H1 (cell line): Measurements from ENCODE around the gene CAPZA2. TPM values are rescaled to one million over a fixed set of nuclear protein-coding genes. Genes with fewer than 3 reads are reported as not detected.

Experiments used
- CTCF ChIA-PET: fragments of 300-600 bp; sonication (Branson Sonifier 250); formaldehyde crosslinking; loops from one replicate; lab custom pipeline; 2021; ENCODE audit not compliant: partially characterized antibody; lab: Charles Lee
- POLR2A ChIA-PET: fragments of 300-600 bp; sonication (Branson Sonifier 250); formaldehyde crosslinking; loops from one replicate; lab custom pipeline; 2021; ENCODE audit warnings: inconsistent platforms; ENCODE audit not compliant: partially characterized antibody; lab: Charles Lee
- DNase-seq, 2 experiments: peaks; one replicate each; pipeline versions ENCODE4 v3.0.0 to v3.0.0-alpha.2; 2010 to 2022; ENCODE audit warnings: low spot score in 2 of 2, low read depth in 1 of 2, mixed read lengths in 1 of 2
- FAIRE-seq: peaks from 2 replicates; lab custom pipeline; 2011; peaks lifted over from hg19 to GRCh38; lab: Jason Lieb, UNC
- H2AFZ ChIP-seq: 2 replicates; pipeline ENCODE4 v1.8.1; 2012; ENCODE audit warnings: low read length, inconsistent platforms
- H2AK5ac ChIP-seq: 2 replicates; pipeline ENCODE4 v1.6.1; 2013; ENCODE audit warnings: low read depth, low read length
- H2BK120ac ChIP-seq: replicated peaks from 2 replicates; pipeline ENCODE3; 2013; ENCODE audit warnings: low read depth, low read length, inconsistent platforms
- H2BK12ac ChIP-seq: 2 replicates; pipeline ENCODE4 v1.6.1; 2013; ENCODE audit warnings: low read depth, low read length
- H2BK15ac ChIP-seq: 2 replicates; pipeline ENCODE4 v1.6.1; 2013; ENCODE audit warnings: low read length
- H2BK20ac ChIP-seq: 2 replicates; pipeline ENCODE4 v1.6.1; 2013; ENCODE audit warnings: low read length
- H2BK5ac ChIP-seq: 2 replicates; pipeline ENCODE4 v1.6.1; 2013; ENCODE audit warnings: low read depth, low read length
- H3K14ac ChIP-seq: 2 replicates; pipeline ENCODE4 v1.6.1; 2013; ENCODE audit warnings: inconsistent platforms; ENCODE audit not compliant: insufficient read length
- H3K18ac ChIP-seq: 2 replicates; pipeline ENCODE4 v1.6.1; 2013; ENCODE audit warnings: low read length; ENCODE audit errors: extremely low read depth
- H3K23ac ChIP-seq: 2 replicates; pipeline ENCODE4 v1.6.1; 2013; ENCODE audit warnings: inconsistent platforms; ENCODE audit not compliant: insufficient read length
- H3K23me2 ChIP-seq: 2 replicates; pipeline ENCODE4 v1.6.1; 2013; ENCODE audit warnings: low read depth, low read length
- H3K27ac ChIP-seq: 2 replicates; pipeline ENCODE4 v1.6.1; 2011; ENCODE audit warnings: low read depth, low read length, inconsistent platforms
- H3K27me3 ChIP-seq, 4 experiments: replicated peaks in 1 of 4; 1 replicate in 1 of 4; 2 replicates in 3 of 4; pipeline versions ENCODE4 v1.6.1 to v1.8.1; 2011 to 2013; ENCODE audit warnings: low read length in 3 of 4, mild to moderate bottlenecking in 3 of 4, inconsistent platforms in 2 of 4, mixed read lengths in 2 of 4, moderate library complexity in 1 of 4; ENCODE audit not compliant: control insufficient read depth in 3 of 4, insufficient read depth in 3 of 4; ENCODE audit errors: extremely low read depth in 1 of 4
- H3K36me3 ChIP-seq, 4 experiments: 2 replicates each; pipeline versions ENCODE4 v1.6.1 to v1.8.1; 2011 to 2013; ENCODE audit warnings: mild to moderate bottlenecking in 4 of 4, low read length in 3 of 4, moderate library complexity in 2 of 4, control low read depth in 1 of 4, inconsistent platforms in 1 of 4; ENCODE audit not compliant: insufficient read depth in 4 of 4, control insufficient read depth in 2 of 4
- H3K4ac ChIP-seq: replicated peaks from 2 replicates; pipeline ENCODE3; 2013; ENCODE audit warnings: low read length, low read depth, mixed read lengths, inconsistent platforms; ENCODE audit not compliant: insufficient read length
- H3K4me1 ChIP-seq, 4 experiments: replicated peaks in 1 of 4; 1 replicate in 1 of 4; 2 replicates in 3 of 4; pipeline versions ENCODE4 v1.6.1 to v1.8.1; 2011 to 2013; ENCODE audit warnings: low read length in 3 of 4, inconsistent platforms in 2 of 4, mixed read lengths in 1 of 4; ENCODE audit not compliant: insufficient read depth in 4 of 4, control insufficient read depth in 3 of 4
- H3K4me2 ChIP-seq, 2 experiments: 2 replicates each; pipeline versions ENCODE4 v1.6.1 to v1.8.1; 2011 to 2013; ENCODE audit warnings: low read depth in 2 of 2, low read length in 2 of 2, control low read depth in 1 of 2, inconsistent platforms in 1 of 2, mild to moderate bottlenecking in 1 of 2; ENCODE audit not compliant: insufficient read depth in 1 of 2
- H3K4me3 ChIP-seq, 4 experiments: fragments of 200-600, 300-600 bp in 1 of 4; sonication (generic), shearing (Covaris generic), sonication (Bioruptor Twin) in 1 of 4; 2 replicates each; pipeline versions ENCODE4 v1.5.1 to v1.8.1; 2011 to 2016; ENCODE audit warnings: low read length in 4 of 4, low read depth in 3 of 4, control low read depth in 2 of 4, inconsistent platforms in 2 of 4, mild to moderate bottlenecking in 2 of 4, mixed read lengths in 1 of 4, moderate library complexity in 1 of 4; ENCODE audit not compliant: insufficient read depth in 2 of 4; ENCODE audit errors: extremely low read depth in 1 of 4
- H3K56ac ChIP-seq: replicated peaks from 2 replicates; pipeline ENCODE3; 2013; ENCODE audit warnings: low read depth, mild to moderate bottlenecking, mixed read lengths, low read length, inconsistent platforms; ENCODE audit not compliant: insufficient read length
- H3K79me1 ChIP-seq: 2 replicates; pipeline ENCODE4 v1.6.1; 2013; ENCODE audit warnings: low read depth, low read length, control low read depth
- H3K79me2 ChIP-seq, 2 experiments: 2 replicates each; pipeline versions ENCODE4 v1.6.1 to v1.8.1; 2012 to 2013; ENCODE audit warnings: low read length in 2 of 2, mild to moderate bottlenecking in 2 of 2, inconsistent platforms in 1 of 2; ENCODE audit not compliant: insufficient read depth in 2 of 2, control insufficient read depth in 1 of 2
- H3K9ac ChIP-seq, 4 experiments: replicated peaks in 1 of 4; 1 replicate in 1 of 4; 2 replicates in 3 of 4; pipeline versions ENCODE4 v1.6.1 to v1.8.1; 2011 to 2013; ENCODE audit warnings: low read depth in 3 of 4, low read length in 3 of 4, control low read depth in 2 of 4, mild to moderate bottlenecking in 2 of 4, moderate library complexity in 2 of 4, inconsistent platforms in 1 of 4; ENCODE audit errors: extremely low read depth in 1 of 4
- H3K9me3 ChIP-seq, 2 experiments: 2 replicates each; pipeline versions ENCODE4 v1.6.1 to v1.8.1; 2012 to 2013; ENCODE audit warnings: mild to moderate bottlenecking in 2 of 2, moderate library complexity in 2 of 2, control low read depth in 1 of 2, inconsistent platforms in 1 of 2, low read depth in 1 of 2, low read length in 1 of 2, mixed read lengths in 1 of 2; ENCODE audit not compliant: insufficient read depth in 2 of 2
- H4K20me1 ChIP-seq, 2 experiments: replicated peaks in 1 of 2; 2 replicates each; pipeline versions ENCODE3 to v1.8.1; 2011 to 2013; ENCODE audit warnings: inconsistent platforms in 2 of 2, low read length in 2 of 2, mild to moderate bottlenecking in 1 of 2; ENCODE audit not compliant: insufficient read depth in 2 of 2, control insufficient read depth in 1 of 2
- H4K5ac ChIP-seq: 2 replicates; pipeline ENCODE4 v1.6.1; 2013; ENCODE audit warnings: low read length, low read depth, mixed read lengths, inconsistent platforms; ENCODE audit not compliant: insufficient read length
- H4K8ac ChIP-seq: 2 replicates; pipeline ENCODE4 v1.8.0; 2013; ENCODE audit warnings: mild to moderate bottlenecking, moderate library complexity, low read length, inconsistent platforms; ENCODE audit not compliant: insufficient read depth; ENCODE audit errors: extremely low read depth
- H4K91ac ChIP-seq: replicated peaks from 2 replicates; pipeline ENCODE3; 2013; ENCODE audit warnings: low read length, mixed read lengths, inconsistent platforms; ENCODE audit not compliant: insufficient read length
- BCL11A ChIP-seq, 2 experiments: IDR thresholded peaks; one replicate each; pipeline ENCODE4 v1.6.1; 2011; ENCODE audit warnings: low read depth in 2 of 2, low read length in 2 of 2, mild to moderate bottlenecking in 2 of 2
- CBX5 ChIP-seq: fragments of 300-800, 300-1000 bp; sonication (generic); IDR thresholded peaks from 2 replicates; pipeline ENCODE4 v1.7.1; 2016; ENCODE audit warnings: antibody characterized with exemption, low read length, low read depth
- CHD1 ChIP-seq: IDR thresholded peaks from 2 replicates; pipeline ENCODE4 v1.6.1; 2012; ENCODE audit warnings: low read depth, low read length, improper control_type of control experiment
- EP300 ChIP-seq, 2 experiments: IDR thresholded peaks; 1 replicate in 1 of 2; 2 replicates in 1 of 2; pipeline ENCODE4 v1.6.1; 2011 to 2012; ENCODE audit warnings: low read depth in 2 of 2, low read length in 2 of 2, mild to moderate bottlenecking in 2 of 2, borderline replicate concordance in 1 of 2, inconsistent platforms in 1 of 2, moderate library complexity in 1 of 2
- GABPA ChIP-seq: IDR thresholded peaks from 2 replicates; pipeline ENCODE4 v1.6.1; 2011; ENCODE audit warnings: mild to moderate bottlenecking, low read length, moderate library complexity, borderline replicate concordance; ENCODE audit not compliant: insufficient read depth
- NANOG ChIP-seq: IDR thresholded peaks from 2 replicates; pipeline ENCODE4 v1.6.1; 2011; ENCODE audit warnings: low read length, low read depth, mild to moderate bottlenecking, inconsistent platforms; ENCODE audit not compliant: insufficient read depth, poor library complexity, severe bottlenecking
- POU5F1 ChIP-seq: IDR thresholded peaks from 2 replicates; pipeline ENCODE4 v1.6.1; 2011; ENCODE audit warnings: low read depth, mild to moderate bottlenecking, low read length, moderate library complexity
- SIRT6 ChIP-seq: IDR thresholded peaks from one replicate; pipeline ENCODE4 v1.7.1; 2012; ENCODE audit warnings: low read length, inconsistent platforms
- SP4 ChIP-seq: IDR thresholded peaks from 2 replicates; pipeline ENCODE4 v1.6.1; 2012; ENCODE audit warnings: low read length, inconsistent platforms
- SUZ12 ChIP-seq: fragments of 200-600 bp; sonication (generic); IDR thresholded peaks from 2 replicates; pipeline ENCODE4 v1.6.1; 2012; ENCODE audit warnings: mild to moderate bottlenecking, inconsistent platforms, low read length, moderate library complexity, mixed read lengths
- WGBS, 2 experiments: shearing (Covaris generic) in 1 of 2; methylation state at CpG; one replicate each; pipeline versions ENCODE4 v1.1.6 to v1.1.7; 2013 to 2015; ENCODE audit warnings: low lambda C conversion rate in 2 of 2, mixed read lengths in 2 of 2, inconsistent platforms in 1 of 2, low coverage in 1 of 2, missing lambda C conversion rate in 1 of 2; ENCODE audit not compliant: insufficient replicate concordance in 2 of 2, insufficient coverage in 1 of 2, insufficient read length in 1 of 2; ENCODE audit errors: extremely low coverage in 1 of 2, missing lambda C conversion rate in 1 of 2; 5-methylcytosine and 5-hydroxymethylcytosine counted together
- polyA plus RNA-seq, 7 experiments: library from polyadenylated mRNA; depleted of rRNA in 3 of 7; stranded (reverse) in 5 of 7; unstranded in 2 of 7; fragments of >200 nt in 5 of 7; fragments of 200-250 nt in 2 of 7; gene quantifications; 1 replicate in 5 of 7; 2 replicates in 1 of 7; 4 replicates in 1 of 7; pipeline versions ENCODE4 v1.2.1 to v1.2.3, GENCODE V29; 2011 to 2013; ENCODE audit warnings: missing spikeins in 2 of 7, mixed read lengths in 2 of 7
- total RNA-seq: library from RNA; stranded (reverse); fragmentation: NEBNext Ultra II Directional; extraction: Animal tissue kit (Norgen Biotek cat#: 25700); gene quantifications from 2 replicates; pipeline ENCODE4 v1.2.1, GENCODE V29; 2021

Gene CAPZA2
- total and polyA plus RNA-seq, 2 of the 8 experiments (the other 6 are each of a cell fraction or from before 2014, with no cell fraction given) = 33.2 to 145 TPM

DNA sequence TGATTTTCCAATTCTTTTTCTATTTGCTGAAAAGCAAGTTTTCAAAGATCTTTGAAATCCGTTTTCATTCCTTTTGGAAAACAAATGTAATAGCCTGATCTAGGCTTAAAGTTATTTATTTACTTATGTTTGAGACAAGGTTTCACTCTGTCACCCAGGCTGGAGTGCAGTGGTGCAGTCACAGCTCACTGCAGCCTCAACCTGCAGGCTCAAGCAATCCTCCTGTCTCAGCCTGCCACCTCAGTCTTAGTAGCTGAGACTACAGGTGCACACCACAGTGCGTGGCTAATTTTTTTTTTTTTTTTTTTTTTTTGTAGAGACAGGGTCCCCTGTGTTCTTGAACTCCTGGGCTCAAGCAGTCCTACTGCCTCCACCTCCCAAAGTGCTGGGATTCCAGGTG lies 95.5 kb downstream of the CAPZA2 start:
- Histone ChIP-seq H2BK20ac (no peak overlapping the region), H2BK5ac (no peak overlapping the region), H3K14ac (no peak overlapping the region), H3K23me2 (peaks cover 2% of the 10 kb centered on the region), H3K36me3 (no peaks in the 10 kb centered on the region), H4K5ac (no peak overlapping the region), H3K27ac (no peak overlapping the region), H4K91ac (no peak overlapping the region), H3K79me1 (peaks cover 2% of the 10 kb centered on the region; the same call in 1 of the 2 replicates), H3K23ac (no peak overlapping the region), H3K9me3 (no peaks in the 10 kb centered on the region), H2BK15ac (no peak overlapping the region), H4K8ac (no peak overlapping the region), H2BK12ac (no peak overlapping the region), H4K20me1 (no peaks in the 10 kb centered on the region), H3K56ac (no peak overlapping the region), H3K79me2 (peaks cover 0 to 63% of the 10 kb centered on the region in 2 experiments; a peak in 2 of 4 replicates), H3K4ac (no peak overlapping the region), H2BK120ac (no peak overlapping the region), H2AK5ac (no peak overlapping the region), H3K27me3 (no peaks in the 10 kb centered on the region), H3K18ac (no peak overlapping the region), H3K9ac (no peak overlapping the region), H3K4me3 (no peak overlapping the region), H2AFZ (no peak overlapping the region), H3K4me1 (peaks cover 0 to 9% (median 4%) of the 10 kb centered on the region in 4 experiments; a peak in 3 of 7 replicates), H3K4me2 (no peak overlapping the region; a peak in 1 of 4 replicates)
- FAIRE-seq = no peak
- ChIA-PET POLR2A (interaction anchor here (0.6 to 1.6 kb wide), 2 partner anchors 11 to 91 kb away, joined by 3 to 6 read pairs; no protein-coding TSS in a partner anchor), CTCF (interaction anchor here (0.8 to 2.0 kb wide), 3 partner anchors 9 to 30 kb away, joined by 3 to 8 read pairs (median 4); no protein-coding TSS in a partner anchor)
- 38% methylated on average over 2 of the region's 2 CpGs; no CpG with 5 or more reads in 1 of the 2 experiments for WGBS, 2 experiments
- no peak for DNase-seq
- no peak for TF ChIP-seq NANOG
- TF ChIP-seq SUZ12 = no peak
- TF ChIP-seq POU5F1 = no peak
- no peak for TF ChIP-seq CBX5
- no peak for TF ChIP-seq SP4
- TF ChIP-seq SIRT6 = no peak
- no peak for TF ChIP-seq EP300 (IDR thresholded peaks at IDR 0.05; ENCODE audit: borderline replicate concordance in 1 of 2, low read depth in 2 of 2, low read length in 2 of 2)
- no peak for TF ChIP-seq CHD1
- TF ChIP-seq BCL11A (IDR thresholded peaks at IDR 0.05; ENCODE audit: low read depth in 2 of 2, low read length in 2 of 2) = no peak
- TF ChIP-seq GABPA = no peak
